Choroid plexus epithelial cell (primary cell): Measurements from ENCODE around the gene TACO1.

Experiments used
- DNase-seq: peaks from one replicate; pipeline ENCODE4 v3.0.0-alpha.2; 2010; ENCODE audit warnings: low read depth
- H3K4me3 ChIP-seq: 2 replicates; pipeline ENCODE4 v1.5.1; 2011; ENCODE audit warnings: low read depth, mild to moderate bottlenecking, control low read depth, low read length, moderate library complexity
- TF ChIP-seq, protein P1 (sequence below): conservative IDR thresholded peaks from 2 replicates; pipeline ENCODE4 v1.5.1; 2011; ENCODE audit warnings: low read depth, mild to moderate bottlenecking, control low read depth, inconsistent platforms, low read length, moderate library complexity

TACO1 gene

DNA sequence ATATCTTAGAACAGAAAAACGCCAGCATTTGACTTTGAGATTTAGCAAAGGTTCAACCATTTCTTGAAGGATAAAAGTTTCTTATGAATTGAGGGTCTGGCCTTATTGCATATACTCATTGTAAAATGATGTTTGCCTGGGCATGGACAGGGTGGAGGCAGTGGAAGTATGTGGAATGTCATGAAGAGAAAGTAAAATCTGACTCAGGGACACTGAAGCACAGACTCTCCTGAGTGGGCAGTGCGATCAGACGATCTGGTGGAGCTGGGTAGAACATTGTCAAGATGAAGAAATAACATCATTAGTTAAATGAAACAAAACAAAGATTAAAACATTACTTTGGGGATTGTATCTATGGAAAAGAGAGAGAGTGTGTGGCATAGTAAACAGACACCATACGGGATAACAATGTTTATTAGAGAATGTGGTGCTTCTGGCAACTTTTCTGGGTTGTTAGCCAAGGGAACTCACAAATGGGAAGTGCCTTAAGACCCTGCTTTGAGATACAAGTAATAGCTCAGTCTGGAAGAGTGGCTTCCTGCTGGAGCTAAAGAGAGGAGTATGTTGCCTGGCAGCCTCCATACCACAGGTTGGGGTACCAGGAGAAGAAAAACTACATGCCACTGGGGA lies 26.0 kb downstream of the TACO1 start:
- H3K4me3 ChIP-seq: no peak overlapping the region
- peak; percentile 30 for DNase-seq
- TF ChIP-seq, protein P1, sequence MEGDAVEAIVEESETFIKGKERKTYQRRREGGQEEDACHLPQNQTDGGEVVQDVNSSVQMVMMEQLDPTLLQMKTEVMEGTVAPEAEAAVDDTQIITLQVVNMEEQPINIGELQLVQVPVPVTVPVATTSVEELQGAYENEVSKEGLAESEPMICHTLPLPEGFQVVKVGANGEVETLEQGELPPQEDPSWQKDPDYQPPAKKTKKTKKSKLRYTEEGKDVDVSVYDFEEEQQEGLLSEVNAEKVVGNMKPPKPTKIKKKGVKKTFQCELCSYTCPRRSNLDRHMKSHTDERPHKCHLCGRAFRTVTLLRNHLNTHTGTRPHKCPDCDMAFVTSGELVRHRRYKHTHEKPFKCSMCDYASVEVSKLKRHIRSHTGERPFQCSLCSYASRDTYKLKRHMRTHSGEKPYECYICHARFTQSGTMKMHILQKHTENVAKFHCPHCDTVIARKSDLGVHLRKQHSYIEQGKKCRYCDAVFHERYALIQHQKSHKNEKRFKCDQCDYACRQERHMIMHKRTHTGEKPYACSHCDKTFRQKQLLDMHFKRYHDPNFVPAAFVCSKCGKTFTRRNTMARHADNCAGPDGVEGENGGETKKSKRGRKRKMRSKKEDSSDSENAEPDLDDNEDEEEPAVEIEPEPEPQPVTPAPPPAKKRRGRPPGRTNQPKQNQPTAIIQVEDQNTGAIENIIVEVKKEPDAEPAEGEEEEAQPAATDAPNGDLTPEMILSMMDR: no peak

DNA sequence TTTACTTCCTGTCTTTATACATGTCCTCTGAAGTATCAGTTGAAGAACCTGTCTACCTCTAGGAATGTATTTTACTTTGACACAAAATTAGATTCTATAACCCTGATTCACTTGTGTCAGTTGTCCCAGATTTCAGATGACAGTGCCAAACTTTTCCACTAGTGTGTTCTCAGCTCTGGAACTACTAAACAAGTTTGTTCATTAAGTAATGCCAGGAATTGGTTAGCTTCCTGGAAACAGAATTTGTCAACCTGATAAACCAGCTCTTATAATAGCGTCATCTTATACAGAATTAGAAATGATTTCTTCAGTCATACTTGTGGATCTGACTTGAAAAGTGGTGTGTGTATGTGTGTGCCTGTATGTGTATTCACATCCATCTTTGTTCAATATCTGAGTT lies 28.9 kb downstream of the TACO1 start:
- DNase-seq: no peak
- no peak overlapping the region for H3K4me3 ChIP-seq
- TF ChIP-seq, protein P1: no peak

DNA sequence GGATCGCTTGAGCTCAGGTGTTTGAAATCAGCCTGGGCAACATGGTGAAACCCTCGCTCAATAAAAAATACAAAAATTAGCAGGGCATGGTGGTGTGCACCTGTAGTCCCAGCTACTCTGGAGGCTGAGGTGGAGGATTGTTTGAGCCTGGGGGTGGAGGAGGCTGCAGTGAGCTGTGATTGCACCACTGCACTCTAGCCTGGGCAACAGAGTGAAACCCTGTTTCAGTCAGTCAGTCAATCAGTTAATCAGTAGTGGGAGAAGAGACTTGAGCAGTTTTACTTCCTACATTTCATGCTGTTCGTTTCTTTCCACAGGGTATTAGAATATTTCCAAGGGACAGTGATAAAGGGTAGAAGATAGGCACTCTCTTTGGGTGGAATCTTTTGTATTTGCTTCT lies 30.4 kb downstream of the TACO1 start:
- no peak overlapping the region for H3K4me3 ChIP-seq
- no peak for DNase-seq
- TF ChIP-seq, protein P1: no peak

DNA sequence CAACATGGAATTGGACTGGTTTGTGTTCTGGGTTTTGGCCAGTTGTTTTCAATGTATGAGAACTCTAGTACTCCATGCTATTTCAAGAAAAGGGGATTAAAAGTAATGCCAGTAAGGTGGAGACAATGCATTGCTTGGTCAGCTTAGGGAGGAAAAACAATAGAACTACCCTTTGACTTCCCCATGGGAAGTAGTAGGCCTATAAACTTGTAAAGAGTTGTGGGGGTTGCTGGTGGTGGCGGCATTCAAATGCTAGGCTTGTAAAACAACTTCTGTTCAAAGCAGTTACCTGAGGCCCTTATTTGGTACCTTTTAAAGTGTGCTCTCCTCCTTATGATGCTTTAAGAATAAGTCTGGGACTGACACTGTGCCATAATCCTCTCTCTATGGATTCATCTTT lies 30.9 kb downstream of the TACO1 start:
- H3K4me3 ChIP-seq: no peak overlapping the region
- TF ChIP-seq, protein P1: no peak
- no peak for DNase-seq

DNA sequence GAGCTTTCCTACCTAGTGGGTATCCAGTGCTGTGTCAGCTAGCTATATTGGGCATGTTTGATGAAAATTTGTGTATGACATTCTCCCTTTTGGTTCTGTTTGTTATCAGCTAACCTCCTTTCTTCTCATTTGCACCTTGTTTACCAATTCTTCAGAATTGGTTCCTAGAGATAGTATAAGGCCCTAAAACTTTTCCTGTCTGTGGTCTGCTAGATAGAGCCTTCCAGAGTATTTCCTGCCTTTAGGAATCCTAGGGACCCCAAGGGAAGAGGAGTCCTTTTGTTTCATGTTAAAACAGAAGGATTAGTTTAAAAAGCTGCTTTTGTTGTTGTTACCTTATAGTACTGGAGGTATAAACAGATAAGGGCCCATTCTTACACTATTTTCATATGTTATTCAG lies 33.0 kb downstream of the TACO1 start:
- TF ChIP-seq, protein P1: no peak
- H3K4me3 ChIP-seq: no peak overlapping the region
- DNase-seq: no peak

DNA sequence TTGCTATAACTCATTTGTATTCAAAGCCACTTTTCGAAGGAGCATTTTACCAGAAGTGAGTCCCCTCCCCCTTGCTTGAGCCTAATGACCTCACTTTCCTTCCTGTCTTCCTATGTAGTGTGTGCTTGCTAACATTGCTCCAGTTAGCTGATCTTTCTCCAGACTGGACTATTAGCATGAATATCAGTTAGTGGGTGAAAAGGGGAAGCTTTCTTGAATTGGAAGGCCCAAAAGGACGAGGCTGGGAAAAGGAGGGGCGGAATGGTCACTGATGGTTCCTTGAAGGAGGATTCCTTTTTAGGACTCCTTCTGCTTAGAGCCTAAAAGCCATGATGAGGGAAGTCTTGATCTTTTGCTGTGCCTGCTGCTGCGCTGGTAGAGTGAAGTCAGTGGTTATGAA lies 33.5 kb downstream of the TACO1 start:
- TF ChIP-seq, protein P1: no peak
- no peak overlapping the region for H3K4me3 ChIP-seq
- peak; percentile 68 for DNase-seq

DNA sequence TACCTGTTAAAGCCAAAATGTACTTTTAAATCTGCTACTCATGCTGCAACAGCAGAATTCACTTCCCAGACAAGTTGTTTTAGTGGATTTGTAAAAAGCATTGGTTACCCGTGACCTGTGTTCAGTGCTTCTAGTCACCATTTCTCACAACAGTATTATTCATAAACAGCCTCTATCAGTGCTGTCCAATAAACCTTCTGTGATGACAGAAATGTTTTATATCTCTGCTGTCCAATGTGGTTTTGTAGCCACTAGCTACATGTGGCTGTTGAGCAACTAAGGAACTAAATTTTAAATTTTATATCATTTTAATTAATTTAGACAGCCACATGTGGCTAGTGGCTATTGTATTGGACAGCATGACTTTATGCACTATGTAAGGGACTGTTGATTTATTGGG lies 34.1 kb downstream of the TACO1 start:
- H3K4me3 ChIP-seq: no peak overlapping the region
- TF ChIP-seq, protein P1: no peak
- DNase-seq: no peak
